GM19035 (cell line): ENCODE measurements around the gene NDUFA5.
"Not testable (repeated sequence)": the region's sequence is repeated elsewhere in the genome, so short reads cannot be mapped to it uniquely, and the experiment has no call there.

Experiments
- ATAC-seq: cut with Tn5 transposase; IDR thresholded peaks from one replicate; pipeline ENCODE4 v1.9.1; 2021; ENCODE audit not compliant: unreplicated experiment

Gene NDUFA5

GRCh38 chr7:123526533-123526932 is 31.1 kb downstream of the NDUFA5 start:
- ATAC-seq = not testable (repeated sequence)

DNA sequence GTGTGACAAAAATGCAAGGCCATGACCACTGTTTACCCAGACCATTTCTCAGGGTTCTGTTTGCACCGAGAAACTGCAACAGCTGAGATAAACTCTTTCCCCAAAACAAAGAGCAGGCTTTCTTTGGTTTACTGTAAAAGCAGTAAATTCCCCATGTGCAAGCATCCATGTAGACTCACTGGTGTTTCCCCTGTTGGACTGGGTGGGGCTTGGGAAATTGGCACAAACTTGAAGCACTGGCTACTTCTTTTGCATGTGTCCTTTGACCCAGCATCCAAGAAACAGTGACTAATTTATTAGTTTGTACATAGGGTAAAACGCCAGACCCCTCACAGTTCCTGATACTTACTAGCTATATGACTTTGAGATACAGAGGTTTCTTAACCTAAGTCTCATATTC is 35.6 kb downstream of the NDUFA5 start:
- ATAC-seq = no peak

GRCh38 chr7:123505221-123505620 is 52.4 kb downstream of the NDUFA5 start:
- no peak for ATAC-seq

DNA sequence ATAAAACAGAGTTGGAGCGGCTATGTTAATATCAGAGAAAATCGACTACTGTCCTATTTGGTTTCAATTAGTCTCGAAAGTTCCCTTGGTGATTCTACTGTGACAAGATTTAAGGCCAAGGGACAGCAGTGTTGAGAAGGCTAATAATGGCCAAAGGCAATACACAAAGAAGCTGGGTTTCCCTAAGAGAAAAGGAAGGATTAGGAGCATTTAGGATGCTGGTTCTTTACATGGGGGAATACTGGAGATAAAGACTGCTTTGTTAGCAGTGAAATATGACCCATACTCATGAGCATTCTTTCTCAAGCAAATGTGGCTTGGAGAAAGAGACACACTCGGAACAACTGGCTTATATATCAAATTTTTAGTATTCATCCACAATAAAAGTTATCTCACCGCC is 55.4 kb downstream of the NDUFA5 start:
- no peak for ATAC-seq

DNA sequence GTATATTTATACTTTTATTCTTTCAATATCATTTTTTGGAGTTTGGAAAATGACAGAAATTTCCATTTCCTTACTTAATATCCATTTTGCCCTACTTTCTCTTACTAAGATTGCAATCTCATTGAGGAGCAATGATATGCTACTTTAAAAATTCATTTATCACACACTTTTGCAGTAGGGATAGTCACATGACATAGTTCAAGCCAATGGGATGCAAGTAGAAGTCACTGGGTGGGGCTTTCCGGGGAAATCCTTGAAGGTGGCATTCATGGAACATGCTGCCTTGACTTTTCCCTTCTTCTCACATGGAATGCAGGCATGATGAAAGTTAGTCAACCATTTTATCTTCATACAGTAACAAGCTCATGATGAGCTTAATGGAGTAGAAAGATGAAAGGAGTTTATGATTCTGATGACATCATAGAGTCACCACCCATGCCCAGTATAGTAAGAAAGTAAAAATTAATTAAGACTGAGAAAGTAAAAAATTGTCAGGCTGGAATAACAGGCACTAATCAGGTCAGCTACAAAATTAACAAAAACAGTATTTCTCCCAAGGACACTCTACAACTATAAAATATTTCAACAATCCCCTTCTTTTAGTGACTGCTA is 56.6 kb downstream of the NDUFA5 start:
- ATAC-seq = no peak

GRCh38 chr7:123499211-123499970 is 58.2 kb downstream of the NDUFA5 start:
- ATAC-seq = no peak

- ATAC-seq = no peak
These were observed 59.0 kb downstream of the NDUFA5 start for GRCh38 chr7:123498601-123499000.

- ATAC-seq = no peak
These were observed 59.6 kb downstream of the NDUFA5 start for GRCh38 chr7:123498031-123498430.

DNA sequence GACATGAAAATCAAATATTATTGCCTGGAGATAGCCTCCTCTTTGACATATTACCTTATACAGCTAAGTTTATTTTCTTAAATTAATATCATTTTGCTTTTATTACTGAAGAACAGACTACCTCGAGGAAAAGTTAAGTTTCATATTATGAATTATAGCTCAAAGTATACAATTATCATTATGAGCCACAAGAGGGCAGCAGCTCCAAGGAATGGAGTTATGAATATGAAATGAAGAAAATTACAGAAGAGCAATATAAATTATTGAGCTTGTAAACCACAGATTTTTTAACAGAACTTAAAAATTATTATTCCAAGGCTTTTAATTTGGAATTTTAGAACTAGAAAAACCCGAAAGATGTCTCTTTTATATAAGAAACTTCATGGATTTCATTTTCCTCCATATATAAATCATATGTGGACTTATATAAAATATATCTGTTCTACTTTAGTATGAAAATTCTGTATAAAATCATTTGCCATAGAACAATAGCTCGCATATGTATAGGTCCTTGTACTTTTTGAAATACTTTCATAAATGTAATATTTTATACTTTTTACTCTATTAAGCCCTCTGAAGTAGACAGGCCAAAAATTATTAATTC is 63.3 kb downstream of the NDUFA5 start:
- ATAC-seq = peak; percentile 80

- peak; percentile 53 for ATAC-seq
These were observed 65.1 kb downstream of the NDUFA5 start for GRCh38 chr7:123492485-123492884.
